UCSD-AML1 (cell line): Measurements from ENCODE around the gene ALPI.
"Not testable (repeated sequence)": the region's sequence is repeated elsewhere in the genome, so short reads cannot be mapped to it uniquely, and the experiment has no call there.

ENCODE experiments used
- DNase-seq: peaks from one replicate; lab custom pipeline; 2025; ENCODE audit not compliant: unreplicated experiment; lab: John Stamatoyannopoulos, UW

ALPI gene

DNA sequence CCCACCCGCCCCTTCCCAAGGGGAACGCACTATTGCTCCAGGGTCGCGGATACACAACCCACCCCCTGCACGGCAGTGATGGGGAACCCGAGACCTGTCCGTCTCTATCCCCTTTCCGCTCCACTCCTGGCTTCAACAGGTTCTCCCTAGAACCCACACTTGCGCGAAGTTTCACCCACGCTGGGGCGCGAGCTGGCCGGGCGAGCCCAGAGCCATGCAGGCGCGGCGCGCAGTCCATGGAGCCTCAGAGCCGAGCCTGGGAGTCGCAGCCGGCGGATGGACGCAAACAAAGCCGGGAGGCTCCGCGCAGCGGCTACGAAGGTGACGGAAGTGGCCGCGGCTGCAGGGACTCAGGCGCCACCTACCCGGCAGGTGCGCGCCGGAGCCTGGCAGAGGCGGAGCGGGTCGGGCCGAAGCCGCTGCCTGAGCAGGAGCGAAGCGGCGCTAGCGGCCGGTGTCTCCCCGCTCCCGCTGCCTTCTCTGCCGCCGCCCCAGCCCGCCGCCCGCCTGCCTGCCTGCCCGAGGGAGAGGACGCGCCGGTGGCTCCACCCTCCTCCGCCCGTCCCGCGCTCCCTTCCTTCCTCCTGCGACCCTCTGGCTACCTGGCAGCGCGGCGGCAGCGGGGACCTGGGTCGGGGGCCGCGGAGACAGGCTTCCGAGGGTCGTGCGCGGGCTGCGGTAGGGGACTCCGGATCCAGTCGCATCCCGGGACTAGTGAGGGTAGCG, 35.3 kb upstream of the ALPI start:
- no peak for DNase-seq

DNA sequence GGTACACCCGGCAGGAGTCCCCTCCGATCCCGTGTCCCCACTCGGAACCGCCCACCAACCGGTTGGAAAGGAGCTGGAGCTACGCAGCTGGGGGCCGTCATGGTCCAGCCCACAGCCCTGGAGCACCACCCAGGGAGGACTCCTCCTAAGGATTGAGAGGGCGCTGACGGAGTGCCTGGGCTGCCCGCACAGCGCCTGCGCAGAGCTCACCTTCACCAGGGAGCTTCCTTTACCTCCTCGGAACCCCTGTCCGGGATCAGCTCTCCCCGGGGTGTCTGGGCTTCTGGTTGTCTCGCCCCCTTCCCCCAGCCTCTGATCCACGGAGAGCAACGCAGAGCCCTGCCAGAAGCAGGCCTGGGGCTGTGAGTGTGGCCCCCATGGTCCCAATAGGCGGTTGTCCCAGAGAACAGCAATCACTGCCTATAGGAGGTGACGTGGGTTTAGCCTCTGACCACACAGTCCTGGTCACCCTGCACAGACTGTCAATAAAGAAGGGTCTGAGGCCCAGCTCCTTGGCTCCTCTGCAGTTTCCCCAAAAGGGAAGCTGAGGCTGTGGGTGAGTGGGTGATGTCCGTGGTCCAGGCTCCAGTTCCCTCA, 34.7 kb upstream of the ALPI start:
- no peak for DNase-seq

DNA sequence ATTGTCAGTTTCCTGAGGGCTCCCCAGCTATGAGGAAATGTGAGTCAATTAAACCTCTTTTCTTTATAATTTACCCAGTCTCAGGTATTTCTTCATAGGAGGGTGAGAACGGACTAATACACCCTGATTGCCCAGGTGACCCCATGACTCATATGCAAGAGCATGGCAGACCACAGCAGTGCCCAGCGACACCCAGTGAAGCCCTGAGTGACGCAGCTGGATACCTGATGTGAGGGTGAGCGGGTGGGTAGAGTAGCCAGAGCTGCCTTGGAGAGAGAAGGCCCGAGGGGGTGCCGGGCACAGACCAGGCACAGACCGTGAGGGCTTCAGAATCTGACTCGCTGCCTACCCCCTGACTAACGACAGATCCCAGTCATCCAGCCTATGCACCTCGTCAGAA, 33.9 kb upstream of the ALPI start:
- DNase-seq: no peak

DNA sequence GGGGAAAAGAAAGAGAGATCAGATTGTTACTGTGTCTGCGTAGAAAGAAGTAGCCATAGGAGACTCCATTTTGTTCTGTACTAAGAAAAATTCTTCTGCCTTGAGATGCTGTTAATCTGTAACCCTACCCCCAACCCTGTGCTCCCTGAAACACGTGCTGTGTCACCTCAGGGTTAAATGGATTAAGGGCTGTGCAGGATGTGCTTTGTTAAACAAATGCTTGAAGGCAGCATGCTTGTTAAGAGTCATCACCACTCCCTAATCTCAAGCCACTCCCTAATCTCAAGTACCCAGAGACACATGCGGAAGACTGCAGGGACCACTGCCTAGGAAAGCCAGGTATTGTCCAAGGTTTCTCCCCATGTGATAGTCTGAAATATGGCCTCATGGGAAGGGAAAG, 33.0 kb upstream of the ALPI start:
- not testable (repeated sequence) for DNase-seq

GRCh38 chr2:232423407-232423806, 32.5 kb upstream of the ALPI start:
- DNase-seq: not testable (repeated sequence)

DNA sequence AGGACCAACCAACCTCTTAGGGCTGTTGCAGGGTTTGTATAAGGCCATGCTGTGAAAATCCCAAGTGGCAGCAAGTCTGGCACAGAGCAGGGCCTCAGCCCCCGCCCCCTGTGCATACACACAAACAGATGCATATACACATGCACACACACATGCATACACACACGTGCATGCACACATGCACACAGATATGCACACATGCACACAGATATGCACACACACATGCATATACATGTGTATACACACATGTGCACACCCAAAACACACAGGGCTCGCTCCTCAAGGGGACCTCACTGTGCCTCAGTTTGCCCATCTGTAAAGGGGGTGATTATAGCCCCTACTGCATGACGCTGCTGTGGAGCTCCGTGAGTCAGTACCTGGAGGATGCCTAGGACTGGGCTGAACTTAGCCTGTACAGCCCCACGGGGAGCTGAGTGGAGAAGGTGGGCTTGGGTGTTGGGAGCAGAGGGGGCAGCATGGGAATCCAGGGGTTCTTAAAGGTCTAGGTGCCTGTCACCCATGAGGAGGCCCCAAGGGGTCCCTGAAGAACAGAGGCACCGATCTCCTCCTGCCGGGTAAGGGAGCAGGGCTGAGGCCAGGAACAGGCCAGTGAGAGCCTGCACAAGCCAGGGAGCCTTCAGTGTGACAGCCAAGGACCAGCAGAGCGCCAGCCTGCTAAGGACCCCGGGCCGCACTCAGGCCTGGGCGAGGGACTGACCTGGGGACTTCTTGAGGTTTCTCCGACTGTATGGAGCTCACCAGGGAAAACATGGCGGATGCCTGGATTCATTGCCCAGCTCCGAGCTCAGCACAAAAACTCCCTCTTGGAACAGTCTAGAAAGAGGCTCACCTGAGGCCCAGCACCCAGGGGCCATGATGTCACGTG, 24.0 kb upstream of the ALPI start:
- no peak for DNase-seq

- DNase-seq: peak; percentile 71
These were observed 23.3 kb upstream of the ALPI start for GRCh38 chr2:232432598-232433184.

GRCh38 chr2:232433622-232434021, 22.3 kb upstream of the ALPI start:
- not testable (repeated sequence) for DNase-seq

DNA sequence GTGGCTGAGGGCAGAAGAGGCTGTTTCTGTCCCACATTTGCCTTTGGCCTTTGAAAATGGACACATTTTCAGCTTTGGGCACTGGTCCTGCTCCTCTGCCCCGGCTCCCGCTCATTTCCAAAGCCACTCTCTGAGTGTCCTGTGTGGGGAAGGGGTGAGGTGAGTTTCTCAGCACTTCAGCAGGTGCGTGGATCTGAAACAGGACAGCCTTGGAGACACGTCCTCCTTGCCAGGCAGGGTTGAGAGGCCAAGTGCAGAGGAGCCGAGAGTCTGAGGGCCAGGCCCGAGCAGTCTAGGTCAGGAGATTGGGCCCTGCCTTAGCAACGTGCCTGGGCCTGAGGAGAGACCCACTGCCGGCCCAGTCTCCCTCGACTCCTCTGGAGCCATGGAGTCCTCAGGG, 21.9 kb upstream of the ALPI start:
- DNase-seq: no peak

DNA sequence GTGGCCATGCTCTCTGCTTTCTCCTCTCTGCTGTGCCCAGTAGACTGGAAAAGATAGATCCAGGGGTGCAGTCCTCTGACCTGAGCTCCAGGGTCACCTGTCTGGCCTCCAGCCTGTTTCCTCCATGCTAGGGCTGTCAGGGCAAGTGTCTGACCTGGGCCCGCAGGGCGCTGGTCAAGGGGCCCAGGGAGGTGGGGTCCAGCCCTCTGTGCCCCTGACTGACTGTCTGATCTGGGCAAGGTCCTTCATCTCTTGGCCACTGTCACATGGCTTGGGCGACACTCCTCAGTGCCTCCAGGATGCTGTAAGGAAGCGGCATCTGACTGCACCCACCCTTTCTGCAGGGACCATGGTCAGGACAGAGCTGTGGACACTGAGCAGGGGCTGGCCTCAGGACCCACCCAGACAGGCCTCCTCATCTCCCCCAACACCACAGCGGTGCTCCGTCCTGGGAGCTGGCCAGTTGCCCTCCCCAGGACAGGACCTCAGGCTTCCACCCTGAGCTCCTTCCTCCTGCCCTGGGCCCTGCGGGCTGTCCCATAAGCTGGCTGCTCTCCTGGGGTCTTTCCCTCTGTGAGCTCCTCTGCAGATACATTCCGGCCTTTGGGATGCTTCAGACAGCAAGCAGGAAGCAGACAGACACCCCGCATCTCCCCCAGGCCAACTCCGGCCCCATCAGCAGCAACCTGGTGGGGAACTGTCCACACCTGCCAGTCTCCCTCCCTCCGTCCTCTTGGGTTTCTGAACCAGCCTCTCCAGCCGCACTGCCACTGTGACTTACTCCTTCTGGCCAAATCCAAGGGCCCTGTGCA, 21.2 kb upstream of the ALPI start:
- no peak for DNase-seq

DNA sequence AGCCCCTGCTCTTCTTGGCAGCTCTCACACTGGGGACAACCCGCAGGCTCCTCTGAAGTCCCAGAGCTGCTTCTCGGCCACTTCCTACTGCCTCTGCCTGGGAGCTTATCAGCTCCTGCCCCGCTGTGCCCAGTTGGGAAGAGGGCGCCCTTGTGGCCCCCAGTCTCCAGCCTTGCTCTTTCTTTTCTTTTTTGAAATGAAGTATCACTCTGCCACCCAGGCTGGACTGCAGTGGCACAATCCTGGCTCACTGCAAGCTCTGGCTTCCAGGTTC, 20.6 kb upstream of the ALPI start:
- no peak for DNase-seq

GRCh38 chr2:232435805-232436204, 20.1 kb upstream of the ALPI start:
- no peak for DNase-seq

DNA sequence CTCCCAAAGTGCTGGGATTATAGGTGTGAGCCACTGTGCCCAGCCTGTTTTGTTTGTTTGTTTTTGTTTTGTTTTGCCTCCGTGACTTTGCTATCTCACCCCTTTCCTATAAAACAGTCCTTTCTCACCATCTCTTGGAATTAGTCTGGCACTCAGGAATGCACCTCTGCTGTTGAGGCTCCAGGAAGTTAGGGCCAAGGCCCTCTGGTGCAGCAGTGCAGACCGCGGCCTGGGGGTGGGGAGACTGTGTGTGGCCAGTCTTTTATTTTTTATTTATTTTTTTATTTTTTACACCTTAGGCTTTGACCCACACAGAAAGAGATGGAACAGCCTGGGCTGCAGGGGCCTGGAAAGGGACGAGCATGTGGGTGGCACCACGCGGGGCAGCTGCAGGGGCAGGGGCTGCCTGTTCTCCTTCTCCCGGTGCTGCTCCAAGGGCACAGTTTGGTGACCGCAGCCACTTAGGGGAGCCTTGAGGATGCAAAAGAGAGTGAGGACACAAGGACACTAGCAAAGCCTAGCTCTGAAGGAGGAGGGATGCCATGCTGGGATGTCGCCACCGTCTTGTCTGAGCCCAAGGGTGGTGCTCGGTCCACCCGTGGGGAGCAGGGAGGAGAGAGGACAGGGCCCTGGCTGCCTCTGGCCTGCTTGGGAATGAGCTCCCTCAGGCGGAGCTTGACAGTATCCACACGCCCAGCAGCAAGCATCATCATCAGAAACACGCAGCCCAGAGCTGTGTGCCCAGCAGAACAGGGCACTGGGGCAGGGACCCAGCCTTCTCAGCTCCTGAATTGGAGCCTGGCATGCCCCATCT, 19.4 kb upstream of the ALPI start:
- no peak for DNase-seq

- no peak for DNase-seq
These were observed 18.8 kb upstream of the ALPI start for GRCh38 chr2:232437195-232437571.

- no peak for DNase-seq
These were observed 17.9 kb upstream of the ALPI start for GRCh38 chr2:232438091-232438490.

DNA sequence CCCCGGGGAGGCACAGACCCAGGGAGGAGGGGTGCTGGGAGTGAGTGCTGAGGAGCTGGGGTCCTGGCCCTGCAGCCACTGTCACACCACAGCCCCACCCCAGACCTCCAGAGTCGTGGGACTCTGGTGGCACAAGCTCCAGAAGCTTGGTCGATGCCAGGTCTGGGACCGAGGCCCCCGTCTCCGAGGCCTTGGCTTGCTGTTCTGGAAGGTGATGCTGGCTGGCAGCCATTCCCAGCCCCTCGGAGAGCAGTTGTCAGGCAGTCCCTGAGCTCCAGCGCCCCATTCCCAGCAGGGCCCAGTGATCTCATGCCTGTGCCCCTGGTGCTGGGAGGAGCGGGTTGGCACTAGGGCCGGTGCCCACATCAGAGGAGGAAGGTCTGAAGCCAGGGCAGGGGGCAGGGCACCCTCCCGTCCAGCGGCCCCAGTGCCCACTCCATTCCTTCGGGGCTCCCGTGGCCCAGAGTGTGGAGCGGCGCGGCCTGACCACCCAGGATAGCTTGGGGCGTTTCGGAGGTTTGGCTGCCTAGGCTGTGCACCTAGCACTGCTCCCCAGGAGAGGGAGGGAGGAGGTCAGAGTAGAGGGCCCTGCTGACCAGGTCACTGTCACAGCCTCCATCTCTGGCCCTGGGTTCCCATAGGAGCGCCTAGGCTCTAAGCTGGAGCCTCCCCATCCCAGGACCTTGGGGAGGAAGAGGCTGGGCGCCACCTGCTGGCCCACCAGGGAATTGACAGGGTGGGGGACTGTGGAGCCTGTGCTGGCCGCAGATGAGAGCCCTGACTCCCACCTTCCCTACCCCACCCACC, 16.8 kb upstream of the ALPI start:
- DNase-seq: peak; percentile 45

GRCh38 chr2:232439758-232440135, 16.2 kb upstream of the ALPI start:
- DNase-seq: no peak

GRCh38 chr2:232440220-232441018, 15.5 kb upstream of the ALPI start:
- DNase-seq: peak; percentile 84
